GM19397 (cell line): Measurements from ENCODE around the gene DMBX1.

Experiments used
- ATAC-seq: cut with Tn5 transposase; IDR thresholded peaks from one replicate; pipeline ENCODE4 v1.9.1; 2021; ENCODE audit warnings: mild to moderate bottlenecking, moderate library complexity; ENCODE audit not compliant: unreplicated experiment

Gene DMBX1

DNA sequence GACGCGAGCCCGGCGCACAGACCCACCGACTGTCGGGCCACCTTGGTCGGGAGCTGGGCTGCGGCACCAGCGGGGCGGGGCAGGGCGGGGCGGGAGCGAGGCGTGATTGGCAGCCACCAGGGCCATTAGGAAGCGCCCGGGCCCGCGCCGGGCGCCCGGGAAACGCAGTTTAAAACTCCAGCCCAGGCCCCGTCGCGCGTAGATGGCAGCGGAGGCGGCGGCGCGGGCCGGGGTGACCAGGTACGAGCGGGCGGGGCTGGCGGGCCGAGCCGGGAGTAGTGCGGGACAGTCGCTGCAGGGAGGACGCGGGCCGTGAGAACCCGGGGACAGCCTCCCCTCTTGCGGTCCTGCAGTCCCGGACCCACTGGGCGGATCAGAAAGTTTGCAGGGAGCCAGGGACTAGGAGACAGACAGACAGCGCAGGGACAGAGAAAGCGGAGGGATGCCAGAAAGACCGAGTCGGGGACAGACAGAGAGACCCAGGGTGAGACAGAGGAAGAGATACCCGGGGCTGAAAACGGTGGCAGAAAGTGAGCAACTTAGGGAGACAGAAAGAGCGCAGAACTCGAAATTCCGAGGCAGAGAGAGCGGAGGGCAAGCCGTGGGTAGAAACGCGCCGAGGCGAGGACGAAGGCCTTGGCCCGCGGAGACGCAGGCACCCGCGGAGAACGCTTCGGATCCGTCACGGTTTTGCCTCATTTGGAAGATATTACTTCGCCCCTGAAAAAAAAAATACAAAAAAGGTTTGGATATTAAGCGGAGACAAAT lies at the start of gene DMBX1:
Gene DMBX1 (plus strand): TSS at position 199 of the 768 bp plus-strand sequence. CDS start 17,175 bp downstream, outside the sequence.
- ATAC-seq = no peak

DNA sequence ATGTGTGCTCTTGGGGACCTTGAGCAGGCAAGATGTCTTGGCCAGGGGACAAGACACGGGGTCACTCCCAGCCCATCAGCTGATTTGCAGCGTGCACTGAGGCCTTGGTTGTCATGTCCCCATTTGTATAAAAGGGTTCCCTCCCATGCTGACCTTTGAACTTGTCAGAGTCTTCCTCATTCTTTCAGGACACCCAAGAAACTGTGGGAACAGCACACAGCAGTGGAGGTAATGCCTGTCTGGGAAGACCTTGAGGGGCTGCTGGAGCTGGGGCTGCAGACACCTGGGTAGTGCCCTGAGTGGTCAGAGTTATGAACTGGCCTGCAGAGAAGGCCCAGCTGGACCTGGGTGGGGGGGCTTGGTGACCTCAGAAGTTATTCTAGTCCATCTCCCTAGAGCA lies 49.2 kb upstream of the DMBX1 start:
- ATAC-seq = no peak

DNA sequence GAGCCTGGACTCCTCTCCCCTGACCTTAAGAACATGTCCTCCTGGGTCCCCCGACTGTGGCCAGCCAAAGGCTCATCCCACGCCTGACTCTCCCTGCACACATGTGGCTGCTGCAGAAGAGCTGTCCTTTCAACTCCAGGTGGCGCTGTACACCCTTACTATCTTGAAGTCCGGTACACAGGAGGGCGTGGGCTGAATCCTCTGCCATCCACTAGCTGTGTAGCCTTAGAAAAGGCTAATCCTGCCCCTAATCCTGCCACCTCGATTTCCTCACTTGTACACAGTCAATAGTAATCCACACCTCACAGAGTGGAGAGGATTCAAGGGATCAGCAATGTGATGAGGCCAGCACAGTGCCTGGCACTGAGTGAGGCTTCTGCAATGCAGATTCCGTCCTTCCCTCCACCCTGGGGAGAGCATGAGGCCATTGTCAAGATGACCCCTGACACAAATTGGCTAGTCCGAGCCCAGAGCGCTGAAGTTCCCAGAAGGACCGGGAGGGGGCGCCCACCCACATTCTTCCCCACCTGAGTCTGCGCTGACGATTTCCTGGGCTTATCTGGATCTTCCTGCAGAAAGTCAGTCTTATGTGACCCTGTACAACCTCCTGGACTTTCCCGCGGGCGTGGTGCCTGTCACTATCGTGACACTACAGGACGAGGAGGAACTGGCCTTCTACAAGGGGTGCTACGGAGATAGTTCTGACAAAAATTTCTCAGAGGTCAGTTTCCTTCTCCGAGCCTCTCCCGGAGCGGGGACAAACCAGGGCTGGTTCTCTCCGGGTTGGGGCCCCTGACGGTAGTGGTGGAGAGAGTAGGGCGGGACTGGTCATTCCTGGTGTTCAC lies 47.1 kb upstream of the DMBX1 start:
- ATAC-seq = no peak

DNA sequence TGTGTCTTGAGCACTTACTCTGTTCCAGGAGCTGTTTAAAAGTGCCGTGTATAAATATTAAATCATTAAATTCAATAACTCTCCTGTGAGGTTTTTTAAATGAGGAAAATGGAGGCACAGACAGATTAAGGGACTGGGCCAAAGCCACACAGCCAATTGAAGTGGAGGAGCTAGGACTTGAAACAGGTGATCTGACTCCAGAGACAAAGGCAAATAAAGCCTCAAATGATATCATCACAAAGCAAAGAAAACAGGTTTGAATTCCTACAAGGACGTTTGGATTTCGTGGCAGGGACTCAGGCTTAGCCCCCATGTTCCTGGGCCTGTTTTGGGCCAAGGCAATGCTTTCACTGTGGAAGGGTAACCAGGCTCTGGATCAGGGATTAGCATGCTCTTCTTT lies 45.2 kb upstream of the DMBX1 start:
- ATAC-seq = no peak

DNA sequence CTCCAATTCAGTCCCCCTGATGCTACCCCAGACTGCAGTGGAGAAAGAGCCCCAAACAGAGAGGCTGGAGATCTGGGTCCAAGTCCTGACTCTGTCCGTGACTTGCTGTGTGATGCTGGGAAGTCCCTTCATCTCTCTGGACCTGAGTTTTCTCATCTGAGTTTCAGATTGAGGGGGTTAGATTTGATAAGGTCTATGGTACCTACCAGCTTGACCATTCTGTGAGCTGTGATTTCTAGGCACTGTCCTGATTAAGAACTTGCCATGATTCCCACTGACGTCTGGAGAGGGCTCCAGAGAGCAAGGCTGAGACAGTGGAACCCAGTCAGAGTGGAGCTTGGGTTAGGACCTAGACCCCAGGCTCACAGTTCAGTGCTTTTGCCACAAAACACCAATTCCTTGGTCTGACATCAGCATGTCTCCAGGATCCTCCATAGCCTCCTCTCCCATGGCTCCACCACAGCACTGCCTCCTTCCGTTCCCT lies 43.8 kb upstream of the DMBX1 start:
- ATAC-seq = no peak

DNA sequence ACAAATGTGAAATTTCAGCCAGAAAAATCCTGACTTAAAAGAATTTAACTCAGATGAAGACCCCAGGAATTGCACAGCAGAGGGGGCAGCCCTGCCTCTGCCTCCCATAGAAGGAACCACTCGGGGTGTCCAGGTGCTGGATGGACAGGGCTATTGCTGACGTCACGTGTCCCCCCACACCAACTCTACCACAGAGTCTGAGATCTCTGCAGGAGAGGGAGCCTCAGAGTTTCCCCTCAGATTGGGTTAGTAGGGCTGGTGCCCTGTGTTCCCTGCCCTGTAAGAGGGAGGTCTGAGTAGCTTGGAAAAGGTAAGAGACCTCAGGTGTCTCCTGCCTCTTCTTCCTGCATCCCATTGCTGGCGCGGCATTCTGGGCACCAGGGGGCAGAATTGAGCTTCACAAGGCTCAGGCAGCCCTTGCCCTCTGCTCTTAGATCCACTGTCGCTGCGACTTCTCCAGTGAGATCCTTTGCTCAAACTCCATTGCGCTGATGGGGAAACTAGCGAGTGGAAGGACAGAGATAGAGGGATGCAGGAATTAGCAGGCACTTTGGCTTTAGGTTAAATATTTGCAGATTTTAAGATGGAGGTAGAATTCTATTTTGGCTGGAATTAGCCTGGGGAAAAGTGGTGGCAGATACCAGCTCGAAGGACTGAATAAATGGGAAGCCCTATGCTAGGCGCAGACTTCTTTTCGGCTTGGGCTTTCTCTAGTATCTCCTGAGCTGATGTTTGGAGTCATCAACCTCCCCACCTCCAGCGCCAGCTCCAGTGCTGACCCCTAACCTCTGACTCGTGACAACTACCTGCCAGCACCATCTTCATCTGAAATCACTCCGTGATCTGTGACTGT lies 42.8 kb upstream of the DMBX1 start:
- ATAC-seq = no peak

DNA sequence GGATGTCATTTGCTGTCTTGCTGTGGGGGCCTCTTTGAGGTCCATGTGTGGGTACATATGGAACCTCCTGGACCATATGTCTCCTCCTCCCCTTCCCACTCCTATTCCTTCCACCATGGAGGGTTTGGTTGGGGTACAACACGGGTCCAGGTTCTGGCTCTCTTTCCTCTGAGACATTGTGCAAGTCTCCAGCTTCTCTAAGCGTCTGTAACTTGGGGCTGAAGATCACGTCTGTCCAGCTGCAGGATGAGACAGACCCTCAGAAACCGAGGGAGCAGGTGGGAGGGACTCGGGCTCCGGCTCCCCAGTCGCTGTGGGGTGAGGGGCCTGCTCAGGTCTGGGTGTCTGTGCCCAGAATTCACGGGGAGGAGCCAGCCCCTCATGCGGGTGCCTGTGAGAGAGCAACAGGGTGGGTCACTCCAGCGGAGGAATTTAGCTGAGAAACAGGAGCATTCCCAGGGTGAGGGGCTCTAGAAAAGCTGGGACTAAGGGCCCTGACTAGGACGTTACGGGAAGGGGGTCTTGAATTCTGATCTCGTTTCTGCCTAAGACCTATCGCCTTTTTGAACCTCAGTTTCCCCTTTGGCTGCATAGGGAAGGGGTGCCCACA lies 42.0 kb upstream of the DMBX1 start:
- ATAC-seq = no peak

DNA sequence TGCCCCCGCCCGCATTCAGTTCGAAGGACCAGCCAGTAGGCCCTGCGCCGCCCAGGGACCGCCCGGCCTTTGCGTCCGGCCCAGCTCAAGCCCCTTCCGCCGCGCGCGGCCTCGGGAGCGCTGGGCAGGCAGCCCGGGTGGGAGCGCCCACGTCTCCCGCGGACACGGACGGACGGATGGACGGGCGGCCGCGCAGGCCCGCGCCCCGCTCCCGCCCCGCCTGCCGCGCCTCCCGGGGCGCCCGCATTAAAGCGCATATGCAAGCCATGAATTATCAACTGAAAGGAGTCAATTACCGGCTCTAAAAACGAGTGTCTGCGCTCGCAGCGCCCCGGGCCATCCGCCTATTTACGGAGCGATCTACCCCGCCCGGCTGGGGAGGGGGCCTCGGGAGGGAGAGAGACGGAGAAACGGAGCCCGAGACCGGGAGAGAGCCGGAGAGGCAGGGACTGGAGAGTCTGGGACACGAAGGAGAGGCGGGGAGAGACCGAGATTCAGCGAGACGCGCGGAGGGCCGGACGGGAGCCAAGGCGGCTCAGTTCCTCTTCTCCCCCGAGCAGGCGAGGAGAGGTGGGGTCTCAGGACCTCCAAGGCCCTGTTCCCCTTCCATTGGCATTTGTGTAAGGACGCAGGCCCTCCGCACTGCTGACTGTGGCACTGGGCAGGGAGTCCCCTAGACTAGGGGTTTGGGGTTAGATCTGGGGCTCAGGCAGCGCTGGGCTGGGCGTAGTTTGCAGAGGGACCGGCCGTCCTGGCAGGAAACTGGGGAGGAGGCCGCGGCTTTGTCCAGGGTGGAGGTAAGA lies 41.3 kb upstream of the DMBX1 start:
- no peak for ATAC-seq

DNA sequence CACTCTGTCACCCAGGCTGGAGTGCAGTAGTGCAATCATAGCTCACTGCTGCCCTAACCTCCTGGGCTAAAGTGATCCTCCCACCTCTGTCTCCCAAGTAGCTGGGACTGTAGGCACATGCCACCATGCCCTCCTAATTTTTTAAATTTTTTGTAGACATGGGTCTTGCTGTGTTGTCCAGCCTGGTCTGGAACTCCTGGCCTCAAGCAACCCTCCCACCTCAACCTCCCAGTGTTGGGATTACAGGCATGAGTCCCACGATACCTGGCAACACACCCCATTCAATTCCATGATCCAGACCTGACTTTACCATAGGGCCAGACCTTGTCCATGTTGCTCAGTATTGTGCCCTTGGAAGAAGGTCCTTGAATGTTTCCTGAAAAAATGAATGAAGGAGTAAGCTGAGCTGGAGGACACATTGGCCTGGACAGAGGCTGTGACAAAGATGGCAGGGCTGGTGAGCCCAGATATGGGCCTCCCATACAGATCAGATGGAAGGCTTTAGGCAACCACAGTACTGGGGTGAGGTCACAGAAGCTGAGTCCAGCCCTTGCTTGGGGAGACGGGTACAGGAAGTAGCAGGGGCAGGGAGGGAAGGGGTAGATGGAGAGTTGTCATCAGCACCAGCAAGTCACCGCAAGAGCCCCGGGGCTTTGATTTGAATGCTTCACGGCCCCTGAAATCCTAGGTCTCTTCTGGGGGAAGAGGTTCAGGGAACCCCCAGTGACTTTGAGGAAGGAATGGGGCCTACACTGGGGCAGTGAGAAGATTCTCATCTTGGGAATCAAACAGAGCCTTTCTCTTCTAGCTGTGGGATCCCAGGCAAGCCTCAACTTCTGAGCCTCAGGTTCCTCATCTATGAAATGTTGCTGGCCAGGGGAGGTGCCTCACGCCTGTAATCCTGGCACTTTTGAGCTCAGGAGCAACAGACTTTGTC lies 40.1 kb upstream of the DMBX1 start:
- ATAC-seq = no peak

DNA sequence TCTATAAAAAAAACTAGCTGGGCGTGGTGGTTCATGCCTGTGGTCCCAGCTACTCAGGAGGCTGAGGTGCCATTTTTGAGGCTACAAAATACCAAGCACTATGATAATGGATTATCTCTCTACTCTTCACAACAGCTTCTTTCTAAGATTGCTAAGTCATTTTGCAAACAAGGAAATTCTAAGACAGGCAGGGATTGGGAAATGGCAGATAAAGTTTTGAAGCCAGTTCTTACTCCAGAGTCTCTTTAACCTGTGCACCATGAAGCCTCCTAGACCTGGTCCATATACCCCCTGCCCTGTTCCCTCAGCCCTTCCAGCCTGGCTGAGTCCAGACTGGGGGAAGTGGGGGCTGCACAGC lies 39.5 kb upstream of the DMBX1 start:
- ATAC-seq = no peak

DNA sequence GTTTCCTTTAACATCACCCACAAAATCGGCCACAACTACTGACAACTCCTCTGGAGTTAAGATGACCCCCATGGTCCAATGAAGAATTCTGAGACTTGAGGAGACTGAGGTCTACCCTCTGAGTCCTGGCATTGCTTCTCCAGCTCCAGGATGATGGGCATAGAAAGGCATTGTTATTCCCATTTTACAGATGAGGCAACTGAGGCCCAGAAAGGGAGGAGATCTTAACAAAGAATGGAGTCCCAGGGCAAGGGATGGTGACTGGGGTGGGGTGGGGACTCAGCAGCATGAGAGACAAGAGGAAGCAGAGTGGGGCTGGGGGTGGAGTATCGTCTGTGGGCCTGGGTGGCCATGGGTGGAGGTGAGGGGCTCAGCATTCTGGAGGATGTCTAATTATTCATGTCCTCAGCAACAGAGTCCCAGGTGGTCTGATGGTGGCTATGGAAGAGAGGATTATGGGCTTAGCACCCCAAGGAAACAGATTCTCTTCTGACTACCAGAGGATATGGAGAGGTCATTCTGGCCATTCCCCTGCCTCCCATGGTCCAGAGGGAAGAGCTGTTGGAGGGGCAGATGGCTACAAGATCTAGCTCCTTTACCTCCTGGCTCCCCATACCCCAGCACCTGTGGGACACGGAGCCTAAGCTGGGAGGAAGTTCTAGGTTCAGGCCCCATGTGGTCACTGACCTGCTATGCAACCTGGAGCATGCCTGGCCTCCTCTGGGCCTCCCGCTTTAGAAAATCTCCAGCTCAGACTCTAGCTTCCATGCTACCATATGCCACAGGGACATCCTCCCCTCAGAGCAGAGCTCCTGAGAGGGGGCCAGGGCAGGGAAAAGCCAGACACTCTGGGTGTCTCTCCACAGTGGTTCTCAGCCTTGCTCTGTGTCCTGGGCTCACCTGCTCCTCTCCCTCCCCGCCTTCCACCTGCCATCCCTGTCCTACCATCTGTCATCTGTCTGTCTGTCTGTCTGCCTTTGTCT lies 37.4 kb upstream of the DMBX1 start:
- ATAC-seq = no peak

DNA sequence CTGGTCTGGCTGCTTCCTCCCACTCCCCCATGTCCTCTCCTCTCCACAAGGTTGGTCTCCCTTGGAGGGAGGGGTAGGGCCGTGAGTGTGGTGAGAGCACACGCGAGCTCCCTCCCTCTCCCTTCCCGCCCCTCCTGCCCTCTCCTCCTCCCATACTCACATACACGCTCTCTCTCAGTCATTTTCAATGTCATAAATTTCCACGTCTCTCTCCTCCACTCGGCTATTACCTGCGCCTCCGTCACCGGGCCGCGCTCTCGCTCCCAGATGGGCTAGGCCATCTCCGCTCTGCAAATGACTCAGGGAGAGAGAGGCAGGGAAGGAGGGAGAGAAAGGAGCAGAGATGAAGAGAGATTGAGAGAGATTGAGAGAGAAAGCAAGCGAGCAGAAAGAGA lies 36.7 kb upstream of the DMBX1 start:
- no peak for ATAC-seq

DNA sequence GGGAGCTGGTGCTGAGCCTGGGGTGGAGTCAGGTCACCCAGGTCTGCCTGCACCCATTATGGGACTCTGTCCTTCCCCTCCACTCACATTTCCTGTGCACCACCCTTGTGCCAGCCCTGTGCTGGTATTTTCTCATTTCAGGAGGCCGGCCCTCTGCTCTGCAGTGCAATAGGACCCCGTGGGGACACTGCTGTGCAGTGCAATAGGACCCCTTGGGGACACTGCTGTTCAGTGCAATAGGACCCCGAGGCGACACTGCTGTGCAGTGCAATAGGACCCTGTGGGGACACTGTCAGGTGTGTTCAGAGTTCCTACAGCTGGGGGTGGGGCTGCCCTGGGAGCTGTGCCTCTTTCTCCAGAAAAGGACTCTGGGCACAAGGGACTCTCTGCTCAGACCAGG lies 36.2 kb upstream of the DMBX1 start:
- no peak for ATAC-seq

DNA sequence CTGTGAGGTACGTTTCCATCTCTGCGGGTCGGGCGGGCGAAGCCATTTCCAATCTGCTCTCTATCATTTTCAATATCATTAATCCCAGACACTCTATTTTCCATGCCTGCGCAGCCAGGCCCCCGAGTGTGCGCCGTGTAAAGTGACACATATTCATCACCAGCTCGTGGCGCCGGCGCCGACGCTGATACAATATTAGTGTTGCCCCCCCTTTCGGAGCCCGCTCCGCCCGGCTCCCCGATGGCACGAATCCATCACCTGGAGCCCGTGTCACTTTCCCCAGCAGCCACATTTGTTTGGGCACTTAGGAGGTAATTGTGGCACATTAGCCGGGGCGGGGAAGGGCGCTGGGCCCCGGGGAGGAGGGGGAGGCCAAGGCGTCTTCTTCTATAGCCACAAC lies 33.7 kb upstream of the DMBX1 start:
- ATAC-seq = no peak

DNA sequence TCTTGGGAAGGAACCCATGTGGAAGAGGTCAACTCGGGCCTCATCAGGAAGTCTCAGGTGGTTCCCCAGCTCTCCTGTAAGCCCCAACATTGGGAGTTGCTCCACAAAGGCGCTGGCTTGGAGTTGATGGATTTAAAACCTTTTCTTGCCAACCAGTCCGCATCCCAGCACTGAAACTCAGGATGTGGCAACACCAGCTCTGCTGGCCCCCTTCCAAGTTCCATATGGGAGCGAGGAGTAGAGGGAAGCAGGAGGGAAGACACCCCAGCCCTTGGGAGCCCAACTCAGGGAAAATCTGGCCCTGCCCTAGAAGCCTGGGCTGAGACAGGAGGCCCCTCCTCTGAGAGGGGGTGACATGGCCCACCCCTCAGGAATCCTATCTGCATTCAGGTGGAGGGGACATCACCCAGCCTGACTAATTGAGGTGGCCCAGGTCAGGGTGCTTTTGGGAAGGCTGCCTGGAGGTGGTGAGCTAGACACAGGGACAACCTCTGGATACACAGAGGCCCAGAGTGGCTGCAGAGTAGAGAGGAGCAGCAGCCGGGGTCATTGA lies 33.1 kb upstream of the DMBX1 start:
- ATAC-seq = no peak

DNA sequence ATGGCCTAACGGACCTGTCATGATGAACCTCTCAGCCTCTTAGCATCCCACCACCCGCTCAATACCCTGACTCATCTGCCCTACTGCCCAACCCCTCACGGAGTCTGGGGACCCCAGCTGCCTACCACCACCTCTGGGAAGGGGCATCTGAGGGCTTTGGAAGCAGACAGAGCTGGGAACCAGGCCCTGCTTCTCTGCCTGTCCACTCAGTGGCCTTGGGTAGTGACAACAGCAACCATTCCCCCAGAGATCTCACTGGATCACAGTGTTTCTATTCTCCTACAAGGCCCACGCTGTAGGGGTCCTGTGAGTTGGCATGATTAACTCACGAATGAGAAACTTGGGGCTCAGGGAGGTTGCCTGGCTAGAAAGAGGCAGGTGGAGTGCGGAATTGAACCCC lies 32.5 kb upstream of the DMBX1 start:
- ATAC-seq = no peak

DNA sequence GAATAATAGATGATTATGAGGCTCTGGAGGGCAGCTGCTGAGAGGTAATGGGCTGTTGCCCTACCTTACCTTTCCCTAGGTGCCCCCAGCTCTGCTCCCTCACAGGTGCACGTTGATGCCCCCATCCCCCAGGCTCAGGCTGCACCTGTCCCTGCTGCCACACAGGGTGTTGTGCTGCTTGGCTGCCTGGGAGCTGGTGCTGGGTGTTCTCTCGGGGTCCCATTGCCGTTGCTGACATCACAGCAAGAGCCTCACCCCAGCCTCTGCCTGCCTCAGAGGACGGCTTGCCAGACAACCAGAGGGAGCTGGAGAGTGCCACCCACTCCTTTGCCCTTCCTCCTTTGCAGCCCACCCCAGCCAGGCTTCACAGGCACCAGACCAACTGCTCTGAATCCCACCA lies 31.4 kb upstream of the DMBX1 start:
- ATAC-seq = no peak
